Right hindlimb (tissue), 1 donor: ENCODE results near the gene DYNC1LI2.
"Not testable (repeated sequence)": the region's sequence is repeated elsewhere in the genome, so short reads cannot be mapped to it uniquely, and the experiment has no call there.

Experiments
- DNase-seq: peaks from one replicate; pipeline ENCODE4 v3.0.0-alpha.2; 2018

Gene DYNC1LI2

DNA sequence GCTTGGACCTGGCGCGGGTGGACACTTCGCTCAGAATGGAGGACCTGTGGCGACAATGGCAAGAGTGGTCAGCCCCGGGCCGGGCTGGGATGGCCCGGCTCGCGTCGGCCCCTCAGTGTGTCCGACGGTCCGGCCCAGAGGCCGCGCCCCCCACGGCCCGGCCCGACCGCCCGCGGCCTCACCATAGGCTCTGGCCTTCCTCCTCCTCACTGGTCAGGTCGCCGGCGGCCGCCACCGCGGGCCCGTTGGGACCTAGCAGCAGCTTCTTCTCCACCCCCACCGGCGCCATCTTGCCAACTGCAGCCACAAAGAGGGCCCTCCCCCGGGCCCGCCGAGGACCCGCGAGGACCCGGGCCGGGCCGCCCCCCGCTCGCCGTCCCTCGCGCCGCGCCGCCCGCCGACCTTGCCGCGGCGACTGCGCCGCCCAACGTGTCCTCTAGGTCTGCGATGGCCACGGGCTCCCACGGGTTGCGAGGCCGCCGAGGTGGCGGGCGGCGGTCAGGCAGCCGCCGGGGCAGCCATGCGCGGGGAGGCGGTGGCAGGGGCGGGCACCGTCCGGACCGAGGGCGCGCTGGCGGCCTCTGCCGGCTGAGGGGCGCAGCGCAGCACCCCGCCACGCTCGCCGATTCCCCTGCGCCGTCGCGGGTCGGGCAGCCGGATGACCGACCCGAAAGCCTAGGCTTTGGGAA is at the start of gene DYNC1LI2:
TSS of gene DYNC1LI2 (minus strand) at position 307 of the 689 bp plus-strand sequence. CDS start at position 289, 18 bp downstream.
- peak; percentile 90 for DNase-seq

DNA sequence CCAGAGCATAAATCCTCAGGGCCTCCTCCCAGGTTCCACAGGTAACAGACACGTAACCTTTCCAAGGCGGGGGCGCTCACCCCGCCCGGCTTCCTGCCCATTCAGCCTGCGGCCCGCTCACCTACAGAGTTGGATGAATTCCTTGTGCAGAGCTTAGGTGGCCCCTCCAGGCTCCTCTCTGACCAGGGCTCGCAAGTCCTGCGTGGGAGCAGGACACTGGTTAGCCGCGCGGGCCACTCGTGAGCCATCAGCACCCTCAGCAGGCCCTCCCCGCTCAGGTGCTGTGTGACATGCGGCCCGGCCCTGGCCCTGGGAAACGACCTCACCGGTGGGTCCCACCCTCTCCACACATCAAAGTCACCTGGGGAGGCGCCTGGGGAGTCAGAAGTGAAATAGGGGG is 49.4 kb upstream of the DYNC1LI2 start:
- no peak for DNase-seq

DNA sequence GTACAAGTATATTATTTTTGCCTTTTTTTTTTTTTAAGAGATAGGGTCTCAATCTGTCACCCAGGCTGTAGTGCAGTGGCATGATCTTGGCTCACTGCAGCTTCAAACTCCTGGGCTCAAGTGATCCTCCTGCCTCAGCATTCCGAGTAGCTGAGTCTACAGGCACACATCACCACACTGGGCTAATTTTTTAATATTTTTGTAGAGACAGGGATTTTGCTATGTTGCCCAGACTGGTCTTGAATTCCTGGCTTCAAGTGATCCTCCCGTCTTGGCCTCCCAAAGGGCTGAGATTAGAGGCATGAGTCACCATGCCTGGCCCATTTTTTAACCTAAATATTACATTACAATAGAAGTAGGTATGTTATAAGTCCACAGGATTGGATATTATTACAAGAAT is 46.8 kb upstream of the DYNC1LI2 start:
- DNase-seq: no peak

DNA sequence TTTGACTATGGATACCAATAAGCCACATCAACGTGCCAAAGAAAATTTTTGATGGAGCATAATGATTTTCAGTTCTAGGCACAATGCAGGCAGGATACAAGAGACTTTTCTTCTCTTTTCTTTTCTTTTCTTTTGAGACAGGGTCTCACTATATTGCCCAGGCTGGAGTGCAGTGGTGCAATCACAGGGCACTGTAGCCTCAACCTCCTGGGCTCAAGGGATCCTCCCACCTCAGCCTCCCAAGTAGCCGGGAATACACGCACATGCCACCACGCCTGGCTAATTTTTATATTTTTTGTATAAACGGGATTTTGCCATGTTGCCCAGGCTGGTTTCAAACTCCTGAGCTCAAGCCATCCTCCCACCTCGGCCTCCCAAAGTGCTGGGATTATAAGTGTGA is 42.6 kb upstream of the DYNC1LI2 start:
- not testable (repeated sequence) for DNase-seq

DNA sequence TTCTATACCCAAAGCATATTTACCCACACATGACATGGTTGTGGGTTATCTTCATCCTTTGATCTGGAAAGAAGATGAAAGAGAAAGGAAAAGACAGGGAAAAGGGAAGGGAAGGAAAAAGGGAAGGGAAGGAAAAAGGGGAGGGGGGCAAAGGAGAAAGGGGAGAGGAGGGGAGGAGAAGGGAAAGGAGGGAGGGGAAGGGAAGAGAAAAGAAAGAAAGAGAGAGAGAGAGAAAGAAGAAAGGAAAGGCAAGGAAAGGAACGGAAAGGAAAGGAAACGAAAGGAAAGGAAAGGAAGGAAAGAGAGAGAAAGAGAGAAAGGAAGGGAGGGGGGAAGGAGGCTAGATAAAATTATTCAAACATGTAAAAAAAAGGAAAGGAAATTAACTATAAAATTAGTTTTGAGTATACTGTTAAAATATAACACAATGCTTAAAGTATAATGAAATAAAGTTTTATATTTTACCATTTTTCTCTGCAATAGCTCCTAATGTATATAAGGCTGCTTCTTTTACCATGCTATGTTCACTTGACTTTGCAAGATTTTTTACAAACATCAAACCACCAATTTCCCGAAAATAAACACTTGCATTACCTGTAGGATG is 38.8 kb upstream of the DYNC1LI2 start:
- no peak for DNase-seq

DNA sequence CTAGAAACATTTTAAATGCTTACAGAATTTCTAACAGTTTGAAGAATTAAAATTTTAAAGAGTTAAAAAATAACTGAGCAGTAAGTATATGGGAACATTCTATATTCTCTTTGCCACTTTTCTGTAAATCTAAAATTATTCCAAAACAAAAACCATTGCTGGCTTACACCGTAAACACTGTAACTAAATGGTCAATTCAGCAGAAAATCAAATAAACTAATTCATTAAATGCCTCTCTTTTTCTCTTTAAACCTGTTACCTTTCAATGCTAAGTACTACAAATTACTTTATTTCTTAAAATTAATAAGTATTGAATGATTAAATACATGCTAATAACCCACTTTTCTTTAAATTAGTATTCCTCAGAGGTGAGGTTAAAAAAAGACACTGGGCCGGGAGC is 36.0 kb upstream of the DYNC1LI2 start:
- no peak for DNase-seq

DNA sequence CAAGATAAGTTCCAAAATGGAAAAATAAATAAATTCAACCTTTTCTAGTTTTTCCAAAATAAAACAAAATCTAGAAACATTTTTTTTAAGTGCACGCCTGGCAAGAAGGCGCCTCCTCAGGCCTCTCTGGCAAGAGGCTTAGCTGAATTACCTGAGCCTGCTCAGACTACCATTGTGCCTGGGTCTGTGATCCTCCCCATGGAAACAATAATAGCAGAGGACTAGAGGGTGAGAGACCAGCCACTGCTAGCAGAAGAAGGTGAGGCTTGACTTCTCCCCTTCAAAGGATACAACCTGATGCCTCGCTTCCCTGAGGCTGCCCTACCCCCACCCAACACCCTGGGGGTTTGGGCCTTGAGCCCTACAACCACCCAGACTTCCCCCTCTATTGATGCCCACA is 35.1 kb upstream of the DYNC1LI2 start:
- DNase-seq: no peak

DNA sequence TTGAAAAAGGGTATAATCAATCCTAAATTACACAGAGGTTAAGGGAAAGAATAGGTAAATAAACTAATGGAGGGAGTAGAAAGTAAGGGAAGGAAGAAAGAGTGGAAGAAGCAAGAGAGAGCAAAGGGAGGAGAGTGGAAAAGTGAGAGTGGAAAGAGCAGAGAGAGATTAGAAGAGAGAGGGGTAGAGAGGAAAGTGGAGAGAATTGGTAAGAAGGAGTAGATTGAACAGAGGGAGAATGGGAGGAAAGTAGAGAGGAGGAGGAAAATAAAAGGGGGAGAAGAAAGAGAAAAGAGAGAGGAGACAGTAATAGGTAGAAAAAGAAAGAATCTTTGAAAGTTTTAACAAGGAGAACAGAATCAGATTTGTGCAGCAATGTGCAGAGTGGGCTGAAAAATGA is 25.0 kb upstream of the DYNC1LI2 start:
- DNase-seq: no peak

DNA sequence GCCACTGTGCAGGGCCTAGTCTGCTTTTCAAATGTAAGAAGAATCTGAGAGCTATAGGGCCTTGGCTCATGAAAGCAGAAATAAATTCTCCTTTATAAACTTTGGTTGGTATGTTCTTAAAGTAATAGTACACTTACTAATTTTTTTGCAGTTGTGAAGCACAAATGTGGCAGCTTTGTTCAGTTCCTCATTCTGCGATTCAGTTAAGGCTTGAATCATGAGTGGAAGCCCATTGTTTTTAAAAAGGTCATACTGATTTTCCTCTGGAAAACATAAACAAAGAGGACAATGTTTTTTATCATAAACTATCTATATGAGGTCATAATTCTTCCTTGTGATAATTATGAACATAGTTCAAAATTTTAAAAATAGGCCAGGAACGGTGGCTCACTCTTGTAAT is 23.6 kb upstream of the DYNC1LI2 start:
- DNase-seq: no peak

DNA sequence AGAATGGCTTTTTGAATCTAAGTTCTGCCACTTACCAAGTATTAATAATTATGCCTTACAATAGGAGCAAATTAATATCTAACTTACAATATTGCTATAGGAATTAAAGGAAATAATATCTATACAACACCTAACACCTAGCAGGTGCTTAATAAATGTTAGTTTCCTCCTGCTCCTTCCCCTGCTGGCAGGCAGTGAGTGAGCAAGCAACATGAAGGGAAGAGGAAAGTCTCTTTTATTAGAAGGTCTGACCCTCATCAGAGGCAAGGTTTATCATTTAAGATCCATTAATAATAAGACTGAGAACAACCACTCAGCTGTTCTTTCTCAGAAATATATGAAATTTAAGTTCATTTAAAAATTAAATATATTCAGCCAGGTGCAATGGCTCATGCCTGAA is 6.7 kb upstream of the DYNC1LI2 start:
- no peak for DNase-seq

DNA sequence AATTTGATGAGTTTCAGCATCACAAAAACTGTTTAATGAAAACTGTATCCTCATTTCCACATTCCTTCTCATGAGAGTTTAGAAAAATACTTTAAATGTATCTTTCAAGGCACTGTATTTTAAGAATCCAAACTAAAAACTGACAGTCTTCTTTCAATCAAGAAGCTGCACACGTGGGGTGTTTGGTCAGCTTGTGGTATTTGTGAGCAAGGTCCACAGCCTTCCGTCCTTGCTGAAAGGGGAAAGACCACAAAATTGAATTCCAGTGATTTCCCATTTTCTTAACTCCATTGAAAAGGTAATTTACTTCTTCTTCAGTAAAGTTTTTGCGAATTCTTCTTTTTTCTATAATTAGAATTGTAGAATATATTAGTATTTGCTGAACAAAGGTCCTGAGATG is 3.4 kb upstream of the DYNC1LI2 start:
- DNase-seq: no peak

DNA sequence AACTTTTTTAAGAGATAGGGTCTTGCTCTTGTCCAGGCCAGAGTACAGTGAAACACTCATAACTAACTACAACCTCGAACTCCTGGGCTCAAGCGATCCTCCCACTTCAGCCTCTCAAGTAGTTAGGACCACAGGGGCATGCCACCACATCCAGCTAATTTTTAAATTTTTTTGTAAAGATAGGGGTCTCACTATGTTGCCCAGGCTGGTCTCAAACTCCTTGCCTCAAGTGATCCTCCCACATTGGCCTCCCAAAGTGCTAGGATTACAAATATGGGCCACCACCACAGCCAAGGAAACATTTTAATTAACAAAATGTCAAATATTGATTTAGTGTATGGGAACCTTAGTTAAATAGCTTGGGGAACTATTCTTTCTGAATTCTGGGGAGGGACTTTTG is 2.8 kb upstream of the DYNC1LI2 start:
- DNase-seq: no peak

DNA sequence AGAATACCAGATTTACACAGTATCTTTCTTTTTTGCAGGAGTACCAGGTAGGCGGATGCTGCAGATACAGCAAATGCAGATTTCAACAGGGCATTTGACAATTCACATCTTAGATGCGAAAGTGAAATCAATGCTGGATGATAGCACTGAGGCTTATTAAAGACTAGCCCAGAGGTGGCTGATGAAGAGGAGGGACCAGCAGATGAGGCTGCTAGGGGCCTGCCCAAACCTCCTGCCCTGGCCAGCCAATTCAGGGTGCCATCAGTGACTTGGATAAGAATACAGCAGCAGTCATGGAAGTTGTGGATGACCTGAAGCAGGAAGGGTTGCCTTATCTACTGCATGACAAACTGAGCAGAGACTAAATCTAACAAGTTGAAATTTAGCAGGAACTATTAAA is 1.5 kb upstream of the DYNC1LI2 start:
- no peak for DNase-seq

DNA sequence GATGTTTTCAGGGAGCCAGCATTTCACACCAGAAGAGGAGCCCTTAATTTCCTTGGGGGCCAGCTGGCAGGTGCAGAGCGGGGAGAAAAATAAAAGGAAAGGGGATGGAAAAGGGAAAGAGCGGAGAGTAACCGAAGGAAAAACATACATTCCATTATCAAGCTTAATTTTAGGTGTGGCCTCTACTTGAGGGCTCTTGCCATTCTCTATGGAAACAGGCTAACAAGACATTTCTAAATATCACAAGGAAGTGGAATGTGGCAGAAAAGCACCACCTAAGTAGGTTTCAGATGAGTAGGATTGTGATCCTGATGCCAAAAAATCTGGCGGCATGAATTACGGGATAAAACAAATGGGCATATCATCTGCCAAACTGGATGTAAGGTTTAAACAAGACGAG is 970 bp upstream of the DYNC1LI2 start:
- DNase-seq: no peak

DNA sequence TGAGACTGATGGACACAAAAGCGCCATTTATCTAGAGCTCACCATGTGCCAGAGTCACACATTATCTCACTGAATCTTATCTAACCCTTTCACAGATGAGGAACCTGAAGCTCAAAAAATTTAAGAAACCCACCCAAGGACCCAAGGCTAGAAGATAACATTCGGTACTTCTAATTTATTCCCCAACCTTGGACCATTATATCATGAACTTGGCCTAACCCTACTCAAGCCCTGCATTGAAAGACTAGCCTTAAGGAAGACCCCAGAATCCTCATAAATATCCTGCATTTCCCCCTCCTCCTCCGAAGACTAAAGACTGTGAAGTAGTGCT is 548 bp upstream of the DYNC1LI2 start:
- no peak for DNase-seq

DNA sequence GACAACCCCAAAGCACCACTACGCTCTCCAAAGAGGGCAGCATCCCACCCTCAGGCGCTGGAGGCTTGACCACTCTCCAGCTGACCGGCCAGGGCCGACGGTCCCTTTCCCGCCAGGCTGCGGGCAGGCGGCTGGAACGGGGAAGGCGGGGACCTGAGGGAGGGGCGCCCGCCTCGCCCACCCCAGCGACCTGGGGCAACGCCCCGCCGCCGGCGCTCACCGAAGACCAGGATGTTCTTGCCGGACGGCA is 431 bp downstream of the DYNC1LI2 start:
- no peak for DNase-seq

DNA sequence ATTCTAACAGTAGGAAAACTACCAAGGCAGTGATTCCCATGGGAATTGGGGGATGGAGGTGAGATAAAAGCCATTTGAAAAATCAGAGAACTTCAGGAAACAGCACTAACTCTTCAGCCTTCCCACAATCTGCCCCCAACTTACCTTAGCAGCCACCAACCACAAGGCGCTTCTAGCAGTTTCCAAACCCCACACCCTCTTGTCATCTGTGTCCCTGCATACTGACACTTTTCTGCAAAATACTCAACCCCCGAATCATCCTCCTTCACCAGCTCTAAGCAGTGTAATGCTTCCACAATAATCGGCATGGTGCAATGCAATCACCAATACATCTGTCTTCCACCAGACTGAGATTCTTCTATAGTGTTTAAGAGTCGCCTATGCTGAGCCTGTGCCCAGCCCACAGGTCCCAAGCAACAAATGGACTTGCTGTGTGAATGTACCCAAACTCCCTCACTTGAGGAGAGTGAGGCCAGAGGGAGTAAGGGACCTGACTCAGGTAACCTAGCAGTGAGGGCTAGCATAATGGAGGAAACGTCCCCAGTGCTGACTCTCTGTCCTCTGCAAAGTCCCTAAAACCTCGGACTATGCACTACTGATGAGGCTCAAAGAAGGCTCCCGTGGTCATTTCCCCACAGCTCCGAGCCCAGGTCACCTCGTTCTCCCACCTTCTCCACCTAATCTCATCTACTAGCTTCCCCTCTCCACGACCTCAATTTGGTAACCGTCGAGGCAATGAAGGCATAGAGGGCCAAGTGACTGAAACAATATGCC is 943 bp downstream of the DYNC1LI2 start:
- DNase-seq: no peak

DNA sequence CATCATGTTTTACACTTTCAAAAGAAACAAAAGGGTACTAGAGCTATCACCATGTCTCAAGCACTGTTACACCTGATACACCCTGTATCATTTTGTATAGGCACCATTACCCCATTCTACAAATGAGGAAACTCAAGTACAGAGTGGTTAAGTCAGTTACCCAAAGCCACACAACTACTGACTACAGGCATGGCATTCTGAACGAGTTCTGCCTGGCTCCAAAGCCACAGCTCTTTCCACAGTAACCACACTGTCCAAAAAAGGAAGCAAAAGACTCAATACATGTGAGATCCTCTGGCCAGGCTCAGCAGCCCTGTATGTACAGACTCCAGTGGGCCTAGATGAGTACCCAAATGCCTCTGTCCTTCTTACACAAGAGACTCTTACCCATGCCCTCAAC is 4.7 kb downstream of the DYNC1LI2 start:
- no peak for DNase-seq

DNA sequence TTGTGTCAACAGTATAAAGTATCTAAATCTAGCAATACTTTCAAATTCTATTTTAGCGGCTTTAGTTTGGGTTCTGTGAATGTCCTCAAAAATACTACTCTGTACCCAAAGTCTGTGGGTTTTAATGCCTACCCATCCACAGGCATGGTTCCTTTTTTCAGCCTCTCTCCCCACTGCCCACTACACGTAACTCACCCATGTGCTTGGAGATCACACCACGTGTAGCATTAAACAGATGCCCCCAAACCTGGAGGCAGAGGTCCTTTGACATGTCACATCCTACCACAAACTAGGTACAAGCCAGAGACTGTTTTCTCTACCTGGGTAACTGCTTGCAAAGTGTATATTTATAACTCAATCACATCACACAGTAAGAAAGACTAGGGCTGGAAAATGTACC is 5.4 kb downstream of the DYNC1LI2 start:
- no peak for DNase-seq

DNA sequence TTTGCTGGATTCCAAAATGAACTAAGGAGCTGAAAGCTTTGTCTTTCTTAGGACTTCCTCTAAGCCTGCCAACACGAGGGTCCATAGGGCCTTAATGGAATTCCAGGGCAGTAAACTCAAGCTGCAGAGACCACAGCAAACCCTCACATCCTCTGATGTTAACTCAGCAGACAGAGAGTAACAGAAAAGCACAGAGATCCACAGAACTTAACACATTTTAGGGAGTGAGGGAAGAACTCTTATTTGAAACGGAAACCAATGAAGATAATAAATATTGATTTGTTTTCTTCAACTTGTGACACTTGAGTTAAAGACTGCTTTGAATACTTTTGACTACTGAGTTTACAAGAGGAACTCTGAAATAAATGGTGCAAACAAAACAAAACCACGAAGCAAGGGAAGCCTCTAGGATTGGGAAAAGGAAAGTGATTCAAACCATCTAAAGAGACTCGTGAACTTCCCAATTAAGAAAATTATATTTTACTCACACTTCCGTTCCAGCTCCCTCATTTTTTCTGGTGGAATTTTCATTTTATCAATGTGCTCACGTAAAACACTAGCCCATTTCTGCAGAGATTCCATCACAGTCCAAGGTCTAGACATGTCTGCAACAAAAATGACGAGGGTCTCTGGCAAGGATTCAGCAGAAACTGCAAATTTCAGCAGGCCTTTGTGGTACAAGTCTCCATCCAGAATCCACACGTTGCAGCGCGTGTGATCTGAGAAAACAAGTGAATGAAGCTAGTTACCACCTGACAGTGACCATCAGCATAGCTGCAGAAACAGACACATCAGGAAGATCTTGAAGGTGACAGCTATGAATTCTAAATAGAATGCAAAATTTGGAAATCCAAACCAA is 9.2 kb downstream of the DYNC1LI2 start:
- DNase-seq: peak; percentile 71

DNA sequence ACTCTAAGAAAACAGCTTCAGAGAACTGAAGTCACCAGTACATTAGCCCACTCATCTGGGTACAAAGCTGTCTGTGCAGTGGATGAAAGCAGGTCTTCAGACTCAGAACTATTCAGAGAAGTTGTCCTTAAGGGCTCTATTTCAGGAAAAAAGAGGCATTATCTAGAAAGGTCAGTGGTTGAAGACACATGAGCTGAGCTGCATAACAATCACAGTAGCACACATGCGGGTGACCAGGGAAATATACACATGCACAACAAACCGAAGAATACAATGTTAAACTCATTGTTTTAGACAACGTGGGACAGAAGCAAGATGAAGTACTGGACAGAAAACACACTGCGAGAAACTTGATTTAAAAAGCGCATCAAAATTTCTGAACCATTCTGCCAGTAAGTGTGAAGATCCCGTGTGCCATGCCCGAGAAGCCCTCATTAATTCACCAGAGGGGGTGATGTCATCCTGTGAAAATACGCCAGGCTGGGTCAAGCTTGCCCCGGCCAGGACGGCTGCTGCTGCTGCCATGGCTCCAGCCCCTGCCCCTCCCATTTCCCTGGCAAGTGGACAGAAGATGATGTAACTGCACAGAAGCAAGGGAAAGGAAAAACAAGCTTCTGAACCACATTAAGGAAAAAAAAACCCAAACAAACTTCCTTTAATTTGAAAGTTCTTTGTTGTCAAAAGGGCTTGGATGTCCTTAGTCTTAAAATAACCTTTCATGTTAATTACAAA is 10.1 kb downstream of the DYNC1LI2 start:
- DNase-seq: peak; percentile 94

DNA sequence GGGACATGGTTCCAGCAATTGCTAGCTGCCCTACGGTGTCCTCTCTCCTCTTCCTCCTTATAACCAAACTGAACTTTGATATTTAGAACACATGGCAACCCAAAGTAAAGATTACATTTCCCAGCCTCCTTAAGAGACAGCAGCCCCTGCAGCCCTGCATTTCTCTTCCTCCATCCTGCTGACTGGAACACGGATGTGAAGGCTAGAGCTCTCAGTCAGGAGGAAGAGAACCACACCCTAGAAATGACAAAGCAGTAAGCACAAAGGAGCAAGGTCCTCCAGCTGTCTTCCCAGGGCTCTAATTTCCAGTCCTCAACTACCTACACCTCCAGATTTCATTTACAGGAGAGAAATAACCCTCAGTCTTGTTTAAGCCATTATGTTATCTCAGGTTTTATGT is 10.9 kb downstream of the DYNC1LI2 start:
- DNase-seq: no peak

DNA sequence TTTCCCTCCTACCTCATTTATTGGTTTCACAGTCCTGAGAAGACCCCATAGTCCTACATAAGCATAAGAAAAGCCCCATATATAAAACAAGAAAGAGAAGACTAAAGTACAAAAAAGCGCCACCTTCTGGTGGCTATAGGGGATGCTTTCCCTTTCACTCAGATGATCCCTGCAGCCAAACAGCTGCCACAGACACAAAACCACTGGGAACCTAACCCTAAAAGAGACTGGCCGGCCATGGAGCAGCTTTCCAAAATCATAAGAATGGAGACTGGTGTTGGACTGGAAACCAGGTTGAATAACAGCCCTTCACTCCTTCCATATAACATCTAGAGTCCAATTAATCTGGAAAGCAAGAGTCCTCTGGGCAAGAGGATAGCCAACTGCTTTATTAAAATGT is 11.4 kb downstream of the DYNC1LI2 start:
- no peak for DNase-seq
